IPS-20b (cell line): ENCODE results near the gene N4BP2L1.

Experiments used
- H3K27ac ChIP-seq: one replicate; pipeline ENCODE4 v1.5.1; 2013; ENCODE audit warnings: low read length
- H3K27me3 ChIP-seq: 2 replicates; pipeline ENCODE4 v1.6.1; 2013; ENCODE audit warnings: mild to moderate bottlenecking, low read length, inconsistent platforms; ENCODE audit not compliant: insufficient read depth
- H3K36me3 ChIP-seq: 2 replicates; pipeline ENCODE4 v1.6.1; 2013; ENCODE audit warnings: low read depth, mild to moderate bottlenecking, inconsistent platforms, low read length, moderate library complexity; ENCODE audit not compliant: insufficient read depth
- H3K4me1 ChIP-seq: 2 replicates; pipeline ENCODE4 v1.6.1; 2013; ENCODE audit warnings: mild to moderate bottlenecking, control low read depth, inconsistent platforms, low read length, moderate library complexity; ENCODE audit not compliant: insufficient read depth
- H3K4me3 ChIP-seq: 2 replicates; pipeline ENCODE4 v1.5.1; 2013; ENCODE audit warnings: mild to moderate bottlenecking, low read length, inconsistent platforms
- H3K9ac ChIP-seq: 2 replicates; pipeline ENCODE4 v1.6.1; 2013; ENCODE audit warnings: low read depth, mild to moderate bottlenecking, inconsistent platforms, low read length, moderate library complexity
- H3K9me3 ChIP-seq: 2 replicates; pipeline ENCODE4 v1.6.1; 2013; ENCODE audit warnings: mild to moderate bottlenecking, low read depth, low read length, inconsistent platforms; ENCODE audit not compliant: insufficient read depth

The N4BP2L1 gene

DNA sequence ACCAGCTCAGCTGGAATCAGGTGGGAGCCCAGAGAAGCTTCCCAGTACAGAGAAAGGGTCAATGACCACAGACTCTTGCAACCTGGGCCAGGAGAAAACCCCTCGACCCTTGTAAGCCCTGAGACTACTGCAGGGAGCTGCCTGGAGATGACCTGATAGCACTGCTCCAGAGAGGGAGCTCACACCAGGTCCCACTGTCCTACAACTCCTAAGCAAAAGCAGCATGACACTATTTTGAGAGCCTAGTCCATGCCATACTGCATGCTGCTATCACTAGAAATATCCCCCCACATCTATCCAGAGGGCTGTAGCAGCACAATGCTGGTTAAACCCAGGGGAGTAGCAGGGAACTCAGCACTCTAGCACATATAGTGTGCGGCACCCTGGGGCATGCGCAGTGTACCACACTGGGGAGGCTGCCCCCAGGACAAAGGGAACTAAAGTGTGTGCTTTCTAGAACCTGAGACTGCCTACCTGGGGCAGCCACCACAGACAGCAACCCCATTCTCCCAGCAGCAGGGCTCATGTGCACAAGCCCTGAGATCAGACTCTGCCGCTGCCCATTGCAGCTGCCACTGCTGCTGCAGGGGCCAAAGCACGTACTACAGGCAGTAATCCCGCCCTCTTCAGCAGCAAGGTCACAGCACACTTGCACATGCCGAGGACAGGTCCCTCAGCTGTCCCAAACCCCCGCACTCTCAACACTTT lies 27.1 kb upstream of the N4BP2L1 start:
- Histone ChIP-seq H3K27me3 (no peaks in the 10 kb centered on the region), H3K27ac (no peak overlapping the region), H3K4me3 (no peak overlapping the region), H3K36me3 (no peaks in the 10 kb centered on the region), H3K4me1 (no peaks in the 10 kb centered on the region), H3K9ac (no peak overlapping the region), H3K9me3 (peaks cover 6% of the 10 kb centered on the region; the same call in 1 of the 2 replicates)

DNA sequence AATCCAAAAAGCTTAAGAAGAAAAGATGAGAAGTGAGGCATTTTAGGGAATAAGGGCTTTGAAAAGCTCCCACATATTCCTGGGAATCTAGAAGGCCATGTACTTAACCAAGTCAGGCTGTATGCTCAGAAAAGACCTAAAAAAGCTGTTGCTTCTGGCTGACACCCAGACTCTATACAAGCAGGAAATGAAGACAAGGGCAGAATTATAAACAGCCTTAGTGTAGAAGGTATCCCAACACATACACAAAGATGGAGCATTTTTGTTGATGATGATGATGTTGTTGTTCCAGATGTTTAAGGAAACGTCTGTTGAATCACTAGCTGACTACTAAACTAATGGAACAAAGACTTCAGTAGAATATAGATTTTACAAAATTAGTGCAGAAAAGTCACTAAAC lies 26.1 kb upstream of the N4BP2L1 start:
- Histone ChIP-seq H3K9ac (no peak overlapping the region), H3K9me3 (peaks cover 6% of the 10 kb centered on the region; the same call in 1 of the 2 replicates), H3K27ac (no peak overlapping the region)

DNA sequence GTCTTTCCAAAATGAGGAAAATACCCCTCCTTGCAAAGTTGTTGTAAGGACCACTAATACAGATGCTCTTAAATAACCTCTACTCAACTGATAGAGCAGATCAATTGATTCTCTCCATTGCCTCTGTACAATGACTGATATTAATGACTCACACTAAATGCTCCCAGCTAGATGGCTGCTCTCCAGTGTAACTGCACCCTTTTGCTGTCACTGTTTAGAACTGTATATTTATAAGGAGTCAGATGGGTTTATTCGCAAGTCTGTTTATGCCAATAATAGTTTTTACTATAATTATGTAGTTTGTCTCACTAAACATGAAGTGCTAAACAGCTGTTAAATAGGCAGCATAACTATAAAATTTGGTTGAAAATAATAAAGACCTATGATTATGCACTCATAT lies 21.0 kb upstream of the N4BP2L1 start:
- H3K9ac ChIP-seq = no peak overlapping the region
- no peaks in the 10 kb centered on the region for H3K9me3 ChIP-seq
- H3K4me1 ChIP-seq = no peaks in the 10 kb centered on the region
- no peaks in the 10 kb centered on the region for H3K36me3 ChIP-seq
- H3K4me3 ChIP-seq = no peak overlapping the region
- no peaks in the 10 kb centered on the region for H3K27me3 ChIP-seq
- H3K27ac ChIP-seq = no peak overlapping the region

More for the DNA sequence above, 26.1 kb upstream of the N4BP2L1 start:
- Histone ChIP-seq H3K4me3 (no peak overlapping the region), H3K4me1 (no peaks in the 10 kb centered on the region), H3K27me3 (no peaks in the 10 kb centered on the region), H3K36me3 (no peaks in the 10 kb centered on the region)

DNA sequence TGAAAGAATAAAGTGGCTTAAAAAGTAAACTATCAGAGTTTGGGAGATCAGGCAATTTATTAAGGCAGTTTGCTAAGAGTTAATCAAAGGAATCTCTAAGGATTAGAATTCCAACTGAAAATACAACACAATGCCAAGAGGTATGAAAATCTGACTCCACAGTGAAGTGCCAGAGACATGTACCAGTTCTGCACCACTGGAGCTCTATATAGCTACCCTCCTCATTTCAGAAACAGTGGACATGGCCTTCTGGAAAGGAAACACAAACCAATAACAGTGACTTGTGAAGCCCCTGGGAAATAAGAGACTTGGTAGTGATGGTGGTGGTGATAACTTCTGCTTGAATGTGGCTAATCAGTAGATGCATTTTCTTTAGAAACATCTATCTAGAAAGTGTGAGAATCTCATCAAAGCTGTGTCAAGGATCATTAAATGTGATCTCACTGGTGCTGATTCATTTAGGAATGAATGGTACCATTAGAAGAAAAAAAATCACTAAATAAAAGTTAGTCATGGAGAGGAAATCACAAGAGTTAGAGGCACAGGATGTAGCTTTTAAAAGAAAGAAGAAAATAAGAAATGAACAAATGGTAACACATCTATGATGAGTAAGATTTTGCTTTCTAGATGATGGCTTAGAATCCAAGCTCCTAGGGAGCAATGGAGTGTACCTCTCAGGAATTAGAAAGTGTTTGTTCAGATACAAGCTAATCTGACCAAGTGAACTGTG lies 20.1 kb upstream of the N4BP2L1 start:
- Histone ChIP-seq H3K36me3 (no peaks in the 10 kb centered on the region), H3K27ac (no peak overlapping the region), H3K9me3 (no peaks in the 10 kb centered on the region), H3K4me3 (no peak overlapping the region), H3K4me1 (no peaks in the 10 kb centered on the region), H3K27me3 (no peaks in the 10 kb centered on the region), H3K9ac (no peak overlapping the region)

DNA sequence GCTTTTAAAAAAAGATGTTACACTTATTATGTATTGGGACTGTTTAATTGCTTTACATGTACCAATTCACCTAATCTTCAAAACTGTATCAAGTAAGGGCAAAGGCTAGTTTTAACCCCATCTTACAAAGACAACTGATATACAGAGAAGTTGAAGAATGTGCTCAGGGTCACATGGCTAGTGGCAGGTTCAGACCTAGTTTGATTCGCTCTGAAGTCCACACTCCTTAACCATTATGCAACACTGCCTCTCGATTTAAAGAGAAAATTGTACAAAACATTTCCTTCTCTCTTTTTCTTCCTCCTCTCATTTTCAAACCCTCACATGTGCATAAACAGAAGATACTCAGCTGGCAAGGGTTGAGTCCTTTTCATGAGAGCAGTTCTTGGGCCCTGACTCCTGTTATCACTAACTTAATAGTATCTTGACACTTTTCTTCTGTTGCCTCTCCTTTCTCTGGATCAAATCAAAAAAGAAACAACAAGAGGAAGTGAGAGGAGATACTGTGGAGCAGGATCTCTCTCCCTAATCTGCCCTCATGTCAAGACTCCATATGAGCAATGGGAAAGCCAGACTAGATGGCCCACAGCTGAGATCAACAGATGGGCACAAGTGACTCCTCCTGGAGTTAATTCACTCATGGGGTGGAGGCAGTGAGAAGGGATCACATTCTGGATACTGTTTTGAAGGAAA lies 19.0 kb upstream of the N4BP2L1 start:
- Histone ChIP-seq H3K36me3 (no peaks in the 10 kb centered on the region), H3K9me3 (no peaks in the 10 kb centered on the region), H3K27me3 (no peaks in the 10 kb centered on the region), H3K4me3 (no peak overlapping the region), H3K27ac (no peak overlapping the region), H3K9ac (no peak overlapping the region), H3K4me1 (no peaks in the 10 kb centered on the region)

DNA sequence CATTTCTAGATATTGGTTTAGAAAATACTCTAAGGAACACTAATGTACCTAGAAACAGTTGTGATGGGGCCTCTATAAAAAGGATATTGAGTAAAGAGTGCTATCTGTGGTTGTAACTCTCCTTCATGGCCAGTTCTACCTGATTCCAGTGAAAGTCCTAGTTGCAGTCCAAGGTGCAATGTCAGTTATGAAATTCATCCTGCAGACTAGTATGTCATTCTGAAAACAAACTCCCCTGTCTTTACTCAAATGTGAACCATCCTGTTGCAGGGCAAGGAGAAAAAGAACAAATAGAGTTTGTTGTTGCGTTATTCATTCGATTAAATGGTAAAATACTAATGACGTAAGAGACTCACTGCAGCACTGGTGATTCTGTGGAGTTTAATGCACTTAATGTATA lies 18.3 kb upstream of the N4BP2L1 start:
- Histone ChIP-seq H3K9ac (no peak overlapping the region), H3K27me3 (no peaks in the 10 kb centered on the region), H3K9me3 (no peaks in the 10 kb centered on the region), H3K4me3 (no peak overlapping the region), H3K27ac (no peak overlapping the region), H3K4me1 (no peaks in the 10 kb centered on the region), H3K36me3 (no peaks in the 10 kb centered on the region)

DNA sequence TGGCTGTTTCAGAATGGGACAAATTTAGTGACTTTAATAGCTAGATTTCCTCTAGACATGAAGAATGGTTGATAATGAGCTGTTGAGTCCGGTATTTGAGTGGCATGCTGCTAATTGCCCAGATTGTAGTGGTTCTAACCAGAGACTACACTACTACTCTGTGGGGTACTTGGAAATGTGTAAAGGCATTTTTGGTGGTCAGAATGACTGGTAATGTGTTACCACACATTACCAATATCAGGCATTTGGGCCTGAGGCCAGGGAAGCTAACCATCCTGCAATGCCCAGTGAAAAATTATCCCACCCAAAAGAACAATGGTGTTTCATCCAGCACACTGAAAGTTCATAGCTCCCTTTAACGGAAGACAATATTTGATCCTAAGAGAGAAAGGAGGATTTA lies 17.5 kb upstream of the N4BP2L1 start:
- H3K4me3 ChIP-seq = no peak overlapping the region
- no peaks in the 10 kb centered on the region for H3K9me3 ChIP-seq
- H3K27ac ChIP-seq = no peak overlapping the region
- no peaks in the 10 kb centered on the region for H3K36me3 ChIP-seq
- no peaks in the 10 kb centered on the region for H3K27me3 ChIP-seq
- no peaks in the 10 kb centered on the region for H3K4me1 ChIP-seq
- no peak overlapping the region for H3K9ac ChIP-seq

DNA sequence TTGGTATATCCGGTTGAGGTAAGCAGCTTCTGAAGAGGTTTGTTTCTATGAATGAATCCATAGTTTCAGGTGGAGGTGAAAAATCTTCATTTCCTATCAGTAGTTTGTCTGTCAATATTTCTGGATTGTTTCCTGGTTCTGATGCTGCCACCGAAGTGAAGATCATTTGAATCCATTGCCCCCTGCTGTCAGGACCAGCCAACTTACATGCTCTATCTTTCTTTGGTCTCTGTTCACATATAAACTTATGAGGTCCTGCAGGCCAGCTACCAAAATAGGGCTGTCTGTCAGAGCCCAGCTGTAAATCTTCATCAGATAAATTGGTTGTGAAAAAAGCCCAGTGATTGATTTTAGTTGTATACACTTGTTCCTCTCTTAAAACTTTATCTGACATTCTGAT lies 15.2 kb upstream of the N4BP2L1 start:
- Histone ChIP-seq H3K36me3 (no peaks in the 10 kb centered on the region), H3K27ac (no peak overlapping the region), H3K4me1 (no peaks in the 10 kb centered on the region), H3K9me3 (no peaks in the 10 kb centered on the region), H3K9ac (no peak overlapping the region), H3K27me3 (no peaks in the 10 kb centered on the region), H3K4me3 (no peak overlapping the region)

DNA sequence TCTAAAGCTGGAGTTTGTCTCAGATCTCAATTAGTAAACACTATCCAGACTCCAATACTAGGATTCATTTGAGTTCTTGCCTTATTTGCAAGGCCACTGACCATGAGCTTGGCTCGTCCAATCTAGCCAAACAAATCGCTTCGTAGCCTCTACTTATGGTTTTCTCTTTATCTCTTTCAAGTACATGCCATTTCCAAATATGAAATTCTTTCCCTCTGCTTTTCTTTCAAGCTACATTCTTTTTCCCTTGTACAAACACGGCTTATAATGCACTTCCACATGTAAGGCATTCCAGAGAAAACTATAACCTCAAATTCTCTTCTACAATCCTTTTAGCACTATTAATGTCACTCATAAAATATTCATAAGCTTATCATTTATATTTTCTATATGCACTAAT lies 10.9 kb upstream of the N4BP2L1 start:
- no peaks in the 10 kb centered on the region for H3K4me1 ChIP-seq
- H3K27ac ChIP-seq = no peak overlapping the region
- H3K27me3 ChIP-seq = no peaks in the 10 kb centered on the region
- no peaks in the 10 kb centered on the region for H3K36me3 ChIP-seq
- H3K9me3 ChIP-seq = no peaks in the 10 kb centered on the region
- H3K9ac ChIP-seq = no peak overlapping the region
- H3K4me3 ChIP-seq = no peak overlapping the region

DNA sequence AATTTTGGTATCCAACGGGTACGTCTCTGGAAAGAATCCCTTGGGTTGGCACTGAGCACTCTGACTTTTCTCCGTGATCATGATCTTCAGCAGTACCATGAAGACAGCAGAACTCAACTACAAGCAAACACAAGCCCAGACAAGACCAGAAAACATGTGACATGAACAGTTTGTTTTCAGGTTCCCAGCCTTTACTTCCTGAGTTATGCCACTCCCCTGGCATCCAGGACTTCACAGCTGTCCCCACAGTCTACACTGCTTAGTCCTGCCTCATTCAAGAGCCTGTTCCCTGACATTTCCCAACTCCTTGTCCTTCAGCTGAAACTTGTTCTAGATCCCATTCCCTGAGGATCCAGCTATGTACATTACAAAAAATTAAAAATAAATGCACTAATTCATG lies 4.9 kb upstream of the N4BP2L1 start:
- no peak overlapping the region for H3K27ac ChIP-seq
- H3K4me3 ChIP-seq = no peak overlapping the region
- H3K27me3 ChIP-seq = no peaks in the 10 kb centered on the region
- H3K4me1 ChIP-seq = no peaks in the 10 kb centered on the region
- no peaks in the 10 kb centered on the region for H3K36me3 ChIP-seq
- no peak overlapping the region for H3K9ac ChIP-seq
- no peaks in the 10 kb centered on the region for H3K9me3 ChIP-seq

DNA sequence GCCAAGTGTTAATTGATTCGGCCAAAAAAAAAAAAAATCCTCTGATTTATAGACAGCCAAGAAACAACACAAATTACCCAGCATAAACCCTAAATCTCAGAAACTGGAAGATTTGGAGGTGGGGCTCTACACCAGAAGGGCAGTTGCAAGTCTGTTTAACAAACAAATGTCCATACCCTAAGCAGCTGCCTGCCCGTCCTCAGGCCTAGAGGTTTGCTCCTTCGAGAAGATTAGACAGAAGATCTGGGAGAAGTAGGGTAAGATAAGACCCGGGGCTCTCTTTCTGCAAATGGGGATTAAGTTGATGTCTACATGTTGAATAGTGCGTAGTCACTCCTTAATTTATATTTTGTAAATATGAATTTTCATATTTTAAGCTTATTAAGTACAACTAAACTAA lies 3.4 kb upstream of the N4BP2L1 start:
- Histone ChIP-seq H3K9ac (no peak overlapping the region), H3K27ac (no peak overlapping the region), H3K4me3 (no peak overlapping the region), H3K36me3 (no peaks in the 10 kb centered on the region), H3K9me3 (no peaks in the 10 kb centered on the region), H3K27me3 (peaks cover 8% of the 10 kb centered on the region), H3K4me1 (peaks cover 4% of the 10 kb centered on the region; the same call in 1 of the 2 replicates)
